Ureter (tissue), 1 donor: ENCODE measurements around the gene PFDN4. TPM values are rescaled to one million over a fixed set of nuclear protein-coding genes. Genes with fewer than 3 reads are reported as not detected.

ENCODE experiments used
- DNase-seq: peaks from one replicate; pipeline ENCODE4 v3.0.0-alpha.2; 2020; ENCODE audit warnings: low spot score
- total RNA-seq: library from RNA; stranded (reverse); gene quantifications from one replicate; pipeline ENCODE4 v1.2.4, GENCODE V29; 2023
- donor health status: DM: yes; HTN: yes; CAD: no.

Gene PFDN4, protein sequence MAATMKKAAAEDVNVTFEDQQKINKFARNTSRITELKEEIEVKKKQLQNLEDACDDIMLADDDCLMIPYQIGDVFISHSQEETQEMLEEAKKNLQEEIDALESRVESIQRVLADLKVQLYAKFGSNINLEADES
- total RNA-seq: 25.3 TPM

- peak; percentile 81 for DNase-seq
Measured at GRCh38 chr20:54207743-54208547, at the start of gene PFDN4. Gene PFDN4 (plus strand): TSS chr20:54208087. CDS start chr20:54208101, 14 bp downstream.

- no peak for DNase-seq
Measured at GRCh38 chr20:54158226-54158625, 49.7 kb upstream of the PFDN4 start.

- DNase-seq: no peak
Measured at GRCh38 chr20:54158856-54159418, 49.0 kb upstream of the PFDN4 start.

GRCh38 chr20:54160065-54161007, 47.6 kb upstream of the PFDN4 start:
- DNase-seq: no peak

- DNase-seq: no peak
Measured at GRCh38 chr20:54161008-54161820, 46.7 kb upstream of the PFDN4 start.

DNA sequence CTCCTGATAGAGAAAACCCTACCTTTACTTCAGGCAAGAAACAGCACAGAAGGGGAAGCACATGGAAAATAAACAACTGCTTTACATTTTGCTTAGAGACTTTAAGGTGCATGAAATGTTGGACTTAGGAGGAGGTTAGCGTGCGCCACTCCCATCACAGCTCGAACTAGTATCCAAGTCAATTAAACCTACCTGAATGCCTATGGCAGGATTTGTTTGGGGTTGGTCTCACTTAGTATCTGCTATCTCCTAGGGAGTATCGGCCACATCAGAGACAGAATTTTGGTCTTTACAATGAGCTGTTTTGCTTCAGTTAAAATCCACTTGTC, 46.1 kb upstream of the PFDN4 start:
- DNase-seq: no peak

DNA sequence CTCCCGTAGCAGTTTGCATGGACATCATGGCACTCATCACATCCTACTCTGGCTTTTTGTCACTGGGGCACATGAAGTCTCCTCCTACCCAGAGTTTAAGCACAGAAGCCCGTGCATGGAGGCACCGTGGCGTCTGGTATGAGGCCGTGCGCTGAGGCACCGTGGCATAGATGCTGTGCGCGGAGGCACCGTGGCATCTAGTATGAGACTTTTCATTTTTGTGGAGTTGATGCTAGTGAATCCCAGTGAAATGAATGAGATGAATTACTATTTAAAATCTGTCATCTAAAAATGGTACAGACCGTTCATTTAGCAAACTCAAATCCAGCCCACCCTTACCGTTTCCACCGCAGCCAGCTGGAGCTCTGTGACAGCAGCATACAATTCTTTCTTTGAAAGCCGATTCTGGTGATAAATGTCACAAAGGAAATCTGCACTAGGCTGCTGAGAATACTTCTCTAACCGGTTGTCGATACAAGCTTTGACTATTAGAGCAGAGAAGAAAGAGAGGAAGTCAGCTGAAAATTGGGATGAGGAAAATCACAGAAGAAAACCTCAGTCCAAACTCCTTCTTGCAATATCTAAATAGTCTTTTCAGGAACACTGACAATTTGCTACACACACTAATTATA, 45.4 kb upstream of the PFDN4 start:
- DNase-seq: no peak

DNA sequence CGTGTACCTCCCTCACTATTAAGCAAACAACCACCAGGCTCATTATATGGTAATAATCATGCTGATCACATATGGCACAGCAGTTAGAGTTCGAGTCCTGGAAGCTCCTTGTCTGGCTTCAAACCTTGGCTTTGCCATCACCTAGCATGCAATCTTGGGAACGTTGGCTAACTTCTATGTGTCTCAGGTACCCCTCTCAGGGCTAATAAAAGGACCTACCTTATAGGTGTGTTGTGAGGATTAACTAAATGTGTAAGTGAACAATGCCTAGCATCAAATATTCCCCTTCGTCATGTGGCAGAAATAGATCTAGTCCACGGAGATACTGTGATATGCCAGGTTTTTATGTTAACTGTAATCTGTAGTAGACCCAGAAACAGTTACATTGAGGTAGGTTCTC, 44.5 kb upstream of the PFDN4 start:
- no peak for DNase-seq

DNA sequence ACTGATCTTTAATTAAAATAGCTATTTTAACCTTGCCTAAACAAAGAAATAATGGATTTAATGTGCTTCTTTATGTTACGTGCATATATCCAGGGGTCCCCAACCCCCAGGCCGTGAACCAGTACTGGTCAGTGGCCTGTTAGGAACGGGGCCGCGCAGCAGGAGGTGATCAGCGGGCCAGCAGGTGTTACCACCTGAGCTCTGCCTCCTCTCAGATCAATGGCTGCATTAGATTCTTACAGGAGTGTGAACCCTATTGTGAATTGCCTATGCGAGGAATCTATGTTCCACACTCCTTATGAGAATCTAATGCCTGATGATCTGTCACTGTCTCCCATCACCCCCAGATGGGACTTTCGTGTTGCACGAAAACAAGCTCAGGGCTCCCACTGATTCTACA, 42.9 kb upstream of the PFDN4 start:
- DNase-seq: no peak

- no peak for DNase-seq
Measured at GRCh38 chr20:54165803-54166202, 42.1 kb upstream of the PFDN4 start.

DNA sequence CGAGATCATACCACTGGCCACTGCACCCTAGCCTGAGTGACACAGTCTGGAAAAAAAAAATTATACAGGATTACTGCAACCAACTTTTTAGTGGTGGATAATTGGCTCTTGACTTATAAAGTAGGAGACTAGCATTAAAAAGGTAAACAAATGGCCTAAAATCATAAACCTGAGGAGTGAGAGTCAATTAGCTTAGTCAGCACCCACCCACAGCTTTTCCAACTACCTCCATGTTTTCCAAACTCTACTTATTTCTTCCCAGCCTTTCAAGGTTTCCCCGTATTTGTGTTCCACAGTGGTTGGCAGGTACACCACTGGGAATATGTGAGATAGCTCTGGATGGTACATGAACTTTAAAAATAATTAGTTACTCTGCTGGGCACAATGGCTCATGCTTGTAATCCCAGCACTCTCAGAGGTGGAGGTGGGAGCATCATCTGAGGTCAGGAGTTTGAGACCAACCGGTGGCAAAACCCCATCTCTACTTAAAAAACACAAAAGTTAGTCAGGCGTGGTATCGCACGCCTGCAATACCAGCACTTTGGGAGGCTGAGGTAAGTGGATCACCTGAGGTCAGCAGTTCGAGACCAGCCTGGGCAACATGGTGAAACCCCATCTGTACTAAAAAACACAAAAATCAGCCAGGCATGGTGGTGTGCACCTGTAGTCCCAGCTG, 40.8 kb upstream of the PFDN4 start:
- no peak for DNase-seq

DNA sequence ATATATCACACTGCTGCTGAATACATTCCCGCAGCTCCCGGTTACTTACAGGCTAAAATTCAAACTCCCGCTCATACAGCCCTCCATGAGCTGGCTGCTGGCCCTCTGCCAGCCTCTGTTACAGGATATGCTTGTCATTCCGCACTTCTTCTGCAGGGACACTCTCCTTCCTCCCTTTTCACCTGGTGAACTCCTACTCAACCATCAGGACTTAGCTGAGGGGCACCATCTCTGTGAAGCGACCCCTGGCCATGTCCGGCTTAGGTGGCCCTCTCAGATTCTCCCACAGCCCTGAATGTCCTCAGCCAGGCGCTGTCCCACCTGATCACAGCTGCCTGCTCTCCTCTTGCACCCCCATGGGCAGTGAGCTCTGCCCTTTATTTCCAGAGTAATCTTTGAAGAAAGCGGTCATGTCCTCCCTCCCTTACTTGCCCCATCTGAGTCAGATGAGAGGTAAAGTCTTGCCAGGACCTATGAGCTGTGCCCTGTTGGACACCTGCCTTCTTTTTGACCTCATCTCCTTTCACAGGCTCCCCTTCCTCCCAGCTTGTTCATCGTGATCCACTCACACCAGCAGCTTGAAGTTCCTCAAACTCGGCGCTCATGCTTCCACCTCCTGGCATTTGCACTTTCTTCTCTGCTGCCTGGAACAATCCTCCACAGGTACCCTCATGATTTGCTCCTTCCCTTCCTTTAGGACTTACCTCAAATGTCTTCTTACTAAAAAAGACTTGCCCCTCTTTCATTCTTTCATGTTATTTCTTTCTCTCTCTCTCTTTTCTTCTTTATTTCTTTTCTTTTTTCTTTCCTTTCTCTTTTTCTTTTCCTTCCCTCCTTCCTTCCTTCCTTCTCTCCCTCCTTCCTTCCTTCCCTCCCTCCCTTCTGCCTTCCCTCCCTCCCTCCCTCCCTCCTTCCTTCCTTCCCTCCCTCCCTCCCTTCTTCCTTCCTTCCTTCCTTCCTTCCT, 39.7 kb upstream of the PFDN4 start:
- no peak for DNase-seq

DNA sequence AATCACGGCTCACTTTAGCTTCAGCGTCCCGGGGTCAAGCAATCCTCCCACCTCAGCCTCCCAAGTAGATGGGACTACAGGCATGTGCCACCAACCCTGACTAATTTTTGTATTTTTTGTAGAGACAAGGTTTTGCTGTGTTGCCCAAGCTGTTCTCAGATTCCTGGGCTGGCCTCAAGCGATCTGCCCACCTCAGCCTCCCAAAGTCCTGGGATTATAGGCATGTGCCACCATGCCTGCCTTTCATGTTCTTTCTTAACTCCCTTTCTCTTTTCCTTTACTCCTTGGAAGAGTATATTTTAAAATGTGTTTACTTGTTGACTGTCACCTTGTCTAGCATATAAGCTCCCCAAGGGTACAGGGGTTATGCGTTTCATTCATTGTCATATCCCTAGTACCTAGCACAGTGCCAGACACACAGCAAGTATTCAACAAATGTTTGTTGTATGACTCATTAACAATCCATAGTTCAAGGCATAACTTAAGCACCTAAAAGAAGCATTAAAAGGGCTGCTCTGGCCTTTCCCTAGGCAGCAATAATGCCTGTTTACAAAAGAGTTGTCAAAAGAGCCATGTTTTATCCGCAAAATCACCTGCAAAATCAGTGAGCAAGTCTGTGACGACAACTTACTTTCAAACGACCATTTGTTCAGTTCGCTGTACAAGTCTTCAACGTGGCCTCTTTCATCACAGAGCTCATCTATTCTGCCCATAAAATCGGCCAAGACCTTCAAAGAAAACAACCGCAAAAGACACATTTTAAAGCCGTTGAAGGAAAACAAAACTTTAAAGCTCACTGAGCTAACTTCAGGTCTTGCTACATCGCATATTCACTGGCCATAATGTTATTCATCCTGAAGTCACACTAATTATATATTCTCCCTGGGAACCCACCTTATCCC, 38.7 kb upstream of the PFDN4 start:
- no peak for DNase-seq

DNA sequence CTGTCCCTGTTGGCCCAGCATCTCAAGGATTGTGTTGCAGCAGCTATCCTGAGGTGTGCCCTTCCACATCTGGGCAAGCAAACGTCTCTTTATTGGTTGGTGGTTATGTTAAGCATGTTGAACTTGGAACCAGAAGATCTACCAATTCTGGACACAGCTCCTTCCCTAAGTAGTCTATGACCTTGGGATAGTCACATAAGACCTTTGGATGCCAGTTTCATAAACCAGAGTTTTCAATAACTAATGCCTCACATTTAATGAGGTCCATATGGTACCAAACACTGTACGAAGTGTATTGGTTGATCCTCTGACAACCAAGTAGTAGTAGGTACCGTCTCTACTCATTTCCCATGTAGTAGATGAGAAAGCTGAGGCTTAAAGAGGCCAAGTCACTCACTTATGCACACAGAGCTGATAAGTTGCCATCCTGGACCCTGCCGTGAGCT, 37.8 kb upstream of the PFDN4 start:
- DNase-seq: no peak

DNA sequence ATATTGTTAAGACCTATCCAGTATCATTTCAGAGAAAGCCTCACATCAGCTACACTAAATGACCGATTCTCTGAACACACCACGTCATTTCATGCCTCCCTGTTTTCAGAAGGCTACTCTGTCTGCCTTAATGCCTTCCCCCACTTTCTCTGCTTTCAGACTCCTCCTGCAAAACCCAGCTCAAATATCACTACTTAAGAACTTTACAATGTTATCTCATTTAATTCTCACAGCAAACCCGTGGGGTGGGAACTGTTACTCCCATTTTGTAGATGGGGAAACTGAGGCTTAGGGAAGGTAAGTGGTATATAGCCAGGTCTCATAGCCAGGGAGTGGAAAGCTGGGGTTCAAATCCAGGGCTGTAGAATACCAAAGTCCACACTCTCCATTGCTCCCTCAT, 36.9 kb upstream of the PFDN4 start:
- no peak for DNase-seq

DNA sequence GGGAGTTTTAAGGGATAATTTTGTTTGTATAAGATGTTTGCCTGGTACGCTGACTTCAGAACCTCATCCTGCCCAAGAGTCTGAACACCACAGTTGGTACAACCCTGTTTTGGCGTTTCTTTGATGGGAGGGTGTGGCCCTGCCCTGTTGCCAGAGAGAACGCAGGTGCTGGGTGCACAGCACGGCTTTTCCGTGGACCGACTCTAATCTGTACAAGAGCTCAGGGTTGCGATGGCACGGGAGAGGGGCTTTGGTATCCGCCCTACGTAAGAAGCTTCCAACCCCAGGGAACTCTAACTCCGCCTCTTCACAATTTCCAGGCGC, 35.4 kb upstream of the PFDN4 start:
- no peak for DNase-seq

- no peak for DNase-seq
Measured at GRCh38 chr20:54172856-54173652, 34.8 kb upstream of the PFDN4 start.
